GM23338 (cell line): ENCODE data around the gene TCN2. TPM values are rescaled to one million over a fixed set of nuclear protein-coding genes. Genes with fewer than 3 reads are reported as not detected.
"Not testable (repeated sequence)": the region's sequence is repeated elsewhere in the genome, so short reads cannot be mapped to it uniquely, and the experiment has no call there.

ENCODE experiments used
- ATAC-seq: fragments of 200-7000 bp; cut with Tn5 transposase; 3 replicates; pipeline ENCODE4 v1.9.1; 2020
- DNase-seq: peaks from one replicate; pipeline ENCODE4 v3.0.0-alpha.2; 2015; ENCODE audit warnings: low spot score
- H2AFZ ChIP-seq: fragments of 200-600 bp; sonication (generic); 2 replicates; pipeline ENCODE4 v1.8.0; 2016; ENCODE audit warnings: antibody characterized with exemption, mild to moderate bottlenecking, moderate library complexity
- H3F3A ChIP-seq: fragments of 200-600 bp; sonication (generic); replicated peaks from 2 replicates; pipeline ENCODE4 v1.8.0; 2017; ENCODE audit warnings: antibody characterized with exemption, mixed run types, low read depth
- H3K27ac ChIP-seq: fragments of 200-600 bp; sonication (generic); 2 replicates; pipeline ENCODE4 v1.6.1; 2016; ENCODE audit warnings: low read depth
- H3K27me3 ChIP-seq: fragments of 200-600 bp; sonication (generic); 2 replicates; pipeline ENCODE4 v1.8.0; 2016; ENCODE audit warnings: mild to moderate bottlenecking, mixed run types, moderate library complexity; ENCODE audit not compliant: insufficient read depth
- H3K36me3 ChIP-seq: fragments of 200-600 bp; sonication (generic); 2 replicates; pipeline ENCODE4 v1.8.0; 2016; ENCODE audit warnings: mild to moderate bottlenecking; ENCODE audit not compliant: insufficient read depth
- H3K4me1 ChIP-seq: fragments of 200-600 bp; sonication (generic); 2 replicates; pipeline ENCODE4 v1.8.0; 2016; ENCODE audit warnings: mild to moderate bottlenecking, moderate library complexity; ENCODE audit not compliant: insufficient read depth
- H3K4me2 ChIP-seq: fragments of 200-600 bp; sonication (generic); 2 replicates; pipeline ENCODE4 v1.7.1; 2017; ENCODE audit warnings: mixed run types
- H3K4me3 ChIP-seq: fragments of 200-600 bp; sonication (generic); 2 replicates; pipeline ENCODE4 v1.6.1; 2016; ENCODE audit warnings: mixed run types
- H3K79me2 ChIP-seq: fragments of 200-600 bp; sonication (generic); replicated peaks from 2 replicates; pipeline ENCODE4 v1.8.0; 2017; ENCODE audit warnings: mild to moderate bottlenecking; ENCODE audit not compliant: insufficient read depth
- H3K9me2 ChIP-seq: fragments of 200-600 bp; sonication (generic); 2 replicates; pipeline ENCODE4 v1.8.0; 2017; ENCODE audit not compliant: insufficient read depth
- H4K20me1 ChIP-seq: fragments of 200-600 bp; sonication (generic); replicated peaks from 2 replicates; pipeline ENCODE4 v1.8.0; 2017; ENCODE audit warnings: mild to moderate bottlenecking; ENCODE audit not compliant: insufficient read depth
- H3K27ac Mint-ChIP-seq: 2 replicates; pipeline ENCODE4 v1.8.0; 2020; ENCODE audit warnings: inconsistent platforms, mild to moderate bottlenecking, moderate library complexity, mixed read lengths
- H3K27me3 Mint-ChIP-seq: 3 replicates; pipeline ENCODE4 v1.8.0; 2022; ENCODE audit warnings: low read depth, mild to moderate bottlenecking, moderate library complexity, mixed read lengths, inconsistent platforms; ENCODE audit not compliant: insufficient read depth, poor library complexity
- H3K36me3 Mint-ChIP-seq: 3 replicates; pipeline ENCODE4 v1.8.0; 2021; ENCODE audit warnings: low read depth, mild to moderate bottlenecking, inconsistent platforms, moderate library complexity, mixed read lengths
- H3K4me1 Mint-ChIP-seq: 3 replicates; pipeline ENCODE4 v1.8.0; 2020; ENCODE audit warnings: mild to moderate bottlenecking, inconsistent platforms, mixed read lengths
- H3K4me3 Mint-ChIP-seq: 3 replicates; pipeline ENCODE4 v1.8.0; 2021; ENCODE audit warnings: moderate library complexity, mild to moderate bottlenecking, inconsistent platforms, mixed read lengths
- H3K9me3 Mint-ChIP-seq: 3 replicates; pipeline ENCODE4 v1.8.0; 2020; ENCODE audit warnings: moderate library complexity, mild to moderate bottlenecking, inconsistent platforms, mixed read lengths
- CREB1 ChIP-seq: fragments of 250-450 bp; sonication (Bioruptor Pico); IDR thresholded peaks from 2 replicates; pipeline ENCODE4 v1.5.0; 2020; ENCODE audit warnings: low read depth, mild to moderate bottlenecking, moderate library complexity
- POLR2AphosphoS5 ChIP-seq: IDR thresholded peaks from 2 replicates; pipeline ENCODE4 v1.6.1; 2016; ENCODE audit warnings: antibody characterized with exemption, low read depth
- ZNF114 ChIP-seq: fragments of 250-450 bp; sonication (Bioruptor Pico); IDR thresholded peaks from 2 replicates; pipeline ENCODE4 v1.5.0; 2020; ENCODE audit warnings: mild to moderate bottlenecking, moderate library complexity
- polyA plus RNA-seq: library from polyadenylated mRNA; unstranded; fragments of >200 nt; fragmentation: Nextera tagmentation; extraction: Ambion mirVana; gene quantifications from 2 replicates; pipeline ENCODE4 v1.2.1, GENCODE V29; 2016
- total RNA-seq: library from RNA; depleted of rRNA; stranded (reverse); fragments of >200 nt; shearing (Covaris generic); gene quantifications from 2 replicates; pipeline ENCODE4 v1.2.3, GENCODE V29; 2014
- TF ChIP-seq, protein P1 (sequence below), 2 experiments: fragments of 200-600 bp in 1 of 2; sonication (generic) in 1 of 2; conservative IDR thresholded peaks; 2 replicates each; pipeline versions ENCODE4 v1.5.1 to v1.6.1; 2016 to 2017; ENCODE audit warnings: antibody characterized with exemption in 2 of 2, low read depth in 2 of 2, mild to moderate bottlenecking in 2 of 2, moderate library complexity in 1 of 2
- TF ChIP-seq, protein P2 (sequence below): IDR thresholded peaks from 2 replicates; pipeline ENCODE4 v1.6.1; 2016; ENCODE audit warnings: antibody characterized with exemption

Gene TCN2
- total and polyA plus RNA-seq, 2 experiments from 2014 or later: 12.9 to 38.1 TPM

DNA sequence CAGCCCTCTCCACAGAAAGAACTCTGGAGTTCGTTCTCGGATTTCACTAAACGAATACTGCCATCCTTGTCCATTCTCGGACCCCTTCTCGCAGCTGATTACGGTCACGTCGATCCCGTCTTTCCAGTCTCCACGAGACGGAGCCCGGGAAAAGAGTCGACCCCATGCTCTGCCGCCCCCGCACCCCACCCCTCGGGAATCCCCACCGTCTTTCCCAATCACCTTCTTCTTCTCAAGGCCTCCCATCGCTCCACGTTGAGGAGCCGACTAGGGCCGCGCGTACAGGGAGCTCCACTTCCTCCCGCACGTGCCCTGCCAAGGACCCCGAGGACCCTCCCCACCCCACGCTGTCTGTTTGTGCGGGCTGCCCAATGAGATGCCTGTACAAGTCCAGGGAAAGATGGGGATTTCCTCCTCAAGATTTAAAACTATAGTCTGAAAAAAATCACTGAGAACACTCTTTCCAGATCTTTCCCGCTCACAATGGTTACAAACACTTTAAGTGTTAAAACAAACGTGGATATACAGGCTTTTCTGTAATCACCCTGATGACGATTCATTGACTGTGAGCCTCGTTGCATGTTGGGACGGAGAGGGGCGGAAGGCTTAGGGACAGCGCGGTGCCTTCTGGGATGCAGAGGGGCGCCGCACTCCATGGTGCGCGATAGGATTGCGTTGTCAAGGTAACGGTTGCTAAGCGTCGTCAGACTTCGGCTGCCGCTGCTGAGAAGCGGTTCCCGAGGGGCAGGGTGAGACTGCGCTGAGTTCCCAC lies 15.2 kb upstream of the TCN2 start, which contains the start of gene PES1 (continued):
- TF ChIP-seq, protein P1, sequence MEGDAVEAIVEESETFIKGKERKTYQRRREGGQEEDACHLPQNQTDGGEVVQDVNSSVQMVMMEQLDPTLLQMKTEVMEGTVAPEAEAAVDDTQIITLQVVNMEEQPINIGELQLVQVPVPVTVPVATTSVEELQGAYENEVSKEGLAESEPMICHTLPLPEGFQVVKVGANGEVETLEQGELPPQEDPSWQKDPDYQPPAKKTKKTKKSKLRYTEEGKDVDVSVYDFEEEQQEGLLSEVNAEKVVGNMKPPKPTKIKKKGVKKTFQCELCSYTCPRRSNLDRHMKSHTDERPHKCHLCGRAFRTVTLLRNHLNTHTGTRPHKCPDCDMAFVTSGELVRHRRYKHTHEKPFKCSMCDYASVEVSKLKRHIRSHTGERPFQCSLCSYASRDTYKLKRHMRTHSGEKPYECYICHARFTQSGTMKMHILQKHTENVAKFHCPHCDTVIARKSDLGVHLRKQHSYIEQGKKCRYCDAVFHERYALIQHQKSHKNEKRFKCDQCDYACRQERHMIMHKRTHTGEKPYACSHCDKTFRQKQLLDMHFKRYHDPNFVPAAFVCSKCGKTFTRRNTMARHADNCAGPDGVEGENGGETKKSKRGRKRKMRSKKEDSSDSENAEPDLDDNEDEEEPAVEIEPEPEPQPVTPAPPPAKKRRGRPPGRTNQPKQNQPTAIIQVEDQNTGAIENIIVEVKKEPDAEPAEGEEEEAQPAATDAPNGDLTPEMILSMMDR (conservative IDR thresholded peaks at IDR 0.05; ENCODE audit: low read depth in 2 of 2): no peak
- TF ChIP-seq CREB1 (CRISPR knock-in tag): peak; percentile 98
- TF ChIP-seq, protein P2, sequence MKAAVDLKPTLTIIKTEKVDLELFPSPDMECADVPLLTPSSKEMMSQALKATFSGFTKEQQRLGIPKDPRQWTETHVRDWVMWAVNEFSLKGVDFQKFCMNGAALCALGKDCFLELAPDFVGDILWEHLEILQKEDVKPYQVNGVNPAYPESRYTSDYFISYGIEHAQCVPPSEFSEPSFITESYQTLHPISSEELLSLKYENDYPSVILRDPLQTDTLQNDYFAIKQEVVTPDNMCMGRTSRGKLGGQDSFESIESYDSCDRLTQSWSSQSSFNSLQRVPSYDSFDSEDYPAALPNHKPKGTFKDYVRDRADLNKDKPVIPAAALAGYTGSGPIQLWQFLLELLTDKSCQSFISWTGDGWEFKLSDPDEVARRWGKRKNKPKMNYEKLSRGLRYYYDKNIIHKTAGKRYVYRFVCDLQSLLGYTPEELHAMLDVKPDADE: peak; percentile 94; the same call in 1 of the 2 replicates
- TF ChIP-seq POLR2AphosphoS5: peak; percentile 72

DNA sequence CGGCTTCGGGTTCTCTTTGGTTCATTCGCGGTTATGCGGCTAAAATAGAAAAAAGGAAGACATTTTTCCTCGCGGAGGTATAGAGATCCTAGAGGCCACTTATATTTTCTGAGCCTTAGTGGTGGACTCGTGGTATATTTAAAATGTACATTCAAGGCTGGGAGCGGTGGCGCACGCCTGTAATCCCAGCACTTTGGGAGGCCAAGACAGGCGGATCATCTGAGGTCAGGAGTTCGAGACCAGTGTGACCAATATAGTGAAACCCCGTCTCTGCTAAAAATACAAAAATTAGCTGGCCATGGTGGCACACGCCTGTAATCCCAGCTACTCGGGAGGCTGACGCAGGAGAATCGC lies 14.6 kb upstream of the TCN2 start:
- not testable (repeated sequence) for H4K20me1 ChIP-seq, H3K27me3 ChIP-seq, H3K4me1 ChIP-seq, H3K27ac Mint-ChIP-seq, H3K9me3 Mint-ChIP-seq, H3K4me3 ChIP-seq, H3K27ac ChIP-seq, H3F3A ChIP-seq, H2AFZ ChIP-seq, H3K4me2 ChIP-seq, H3K9me2 ChIP-seq, DNase-seq, H3K4me3 Mint-ChIP-seq, H3K4me1 Mint-ChIP-seq, H3K27me3 Mint-ChIP-seq, ATAC-seq
- Histone ChIP-seq H3K79me2 (peaks cover 31% of the 10 kb centered on the region), H3K36me3 (peaks cover 11% of the 10 kb centered on the region)
- H3K36me3 Mint-ChIP-seq: peaks cover 21% of the 10 kb centered on the region

DNA sequence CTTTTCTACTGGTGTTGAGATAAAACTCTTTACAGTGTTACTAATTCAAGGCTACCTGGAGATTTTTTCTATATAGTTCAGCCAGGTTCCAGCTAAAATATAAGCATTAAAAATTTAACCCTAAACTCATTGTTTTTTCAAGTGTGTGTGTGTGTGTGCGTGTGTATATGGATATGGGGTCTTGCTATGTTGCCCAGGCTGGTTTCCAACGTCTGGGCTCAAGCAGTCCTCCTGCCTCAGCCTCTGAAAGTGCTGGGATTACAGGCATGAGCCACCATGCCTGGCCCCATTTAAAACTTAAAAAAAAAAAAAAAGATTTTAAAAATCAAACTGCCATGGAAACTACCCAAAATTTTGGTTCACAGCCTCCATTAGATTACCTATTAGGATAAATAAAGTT lies 10.8 kb upstream of the TCN2 start:
- H3K9me2 ChIP-seq: no peaks in the 10 kb centered on the region
- no peak for DNase-seq
- no peaks in the 10 kb centered on the region for H3K36me3 ChIP-seq
- H3K27me3 ChIP-seq: peaks cover 8% of the 10 kb centered on the region; the same call in 1 of the 2 replicates
- no peak for ATAC-seq
- no peak overlapping the region for H3K27ac ChIP-seq
- H3K79me2 ChIP-seq: peaks cover 4% of the 10 kb centered on the region
- no peaks in the 10 kb centered on the region for H3K4me1 ChIP-seq
- H4K20me1 ChIP-seq: no peaks in the 10 kb centered on the region
- H3K4me1 Mint-ChIP-seq: no peaks in the 10 kb centered on the region
- no peak overlapping the region; the same call in 2 of the 3 replicates for H3K4me3 Mint-ChIP-seq
- no peaks in the 10 kb centered on the region for H3F3A ChIP-seq
- peaks cover 7% of the 10 kb centered on the region; the same call in 2 of the 3 replicates for H3K9me3 Mint-ChIP-seq
- H3K4me2 ChIP-seq: peak overlapping the region; percentile 64; the same call in 1 of the 2 replicates
- peak overlapping the region; percentile 91 for H2AFZ ChIP-seq
- no peaks in the 10 kb centered on the region; the same call in 2 of the 3 replicates for H3K36me3 Mint-ChIP-seq
- H3K4me3 ChIP-seq: peak overlapping the region; percentile 47; the same call in 1 of the 2 replicates
- H3K27ac Mint-ChIP-seq: no peak overlapping the region
- TF ChIP-seq ZNF114 (CRISPR knock-in tag): no peak
- no peaks in the 10 kb centered on the region for H3K27me3 Mint-ChIP-seq
